Esophagus squamous epithelium (tissue), 4 donors: ENCODE data around the gene OR2AE1.
"Not testable (repeated sequence)": the region's sequence is repeated elsewhere in the genome, so short reads cannot be mapped to it uniquely, and the experiment has no call there.

Experiments
- CTCF ChIP-seq, 6 experiments: fragments of 450-650 bp in 4 of 6; fragments of 200-600 bp in 2 of 6; sonication (generic) in 2 of 6; IDR thresholded peaks; one replicate each; pipeline ENCODE4 v1.5.1; 2016 to 2019; ENCODE audit warnings: antibody characterized with exemption in 6 of 6, mild to moderate bottlenecking in 4 of 6, moderate library complexity in 4 of 6
- POLR2A ChIP-seq, 4 donors: fragments of 450-650 bp; IDR thresholded peaks; one replicate each; pipeline ENCODE4 v1.6.1; 2017; ENCODE audit warnings: antibody characterized with exemption in 4 of 4, mild to moderate bottlenecking in 4 of 4, moderate library complexity in 3 of 4

DNA sequence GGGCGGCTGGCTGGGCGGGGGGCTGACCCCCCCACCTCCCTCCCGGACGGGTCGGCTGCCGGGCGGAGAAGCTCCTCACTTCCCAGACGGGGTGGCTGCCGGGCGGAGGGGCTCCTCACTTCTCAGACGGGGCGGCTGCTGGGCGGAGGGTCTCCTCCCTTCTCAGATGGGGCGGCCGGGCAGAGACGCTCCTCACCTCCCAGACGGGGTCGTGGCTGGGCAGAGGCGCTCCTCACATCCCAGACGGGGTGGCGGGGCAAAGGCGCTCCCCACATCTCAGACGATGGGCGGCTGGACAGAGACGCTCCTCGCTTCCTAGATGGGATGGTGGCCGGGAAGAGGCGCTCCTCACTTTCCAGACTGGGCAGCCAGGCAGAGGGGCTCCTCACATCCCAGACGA, 11.5 kb upstream of the OR2AE1 start:
- not testable (repeated sequence) for TF ChIP-seq CTCF, POLR2A (IDR thresholded peaks at IDR 0.05)
